H9 (cell line): ENCODE data around the gene RAB1B. TPM values are rescaled to one million over a fixed set of nuclear protein-coding genes. Genes with fewer than 3 reads are reported as not detected.

Source experiments
- DNase-seq: peaks from one replicate; pipeline ENCODE4 v3.0.0-alpha.2; 2017
- H2AFZ ChIP-seq: one replicate; pipeline ENCODE4 v1.6.1; 2013; ENCODE audit warnings: mild to moderate bottlenecking, low read length, control low read depth, moderate library complexity
- H2AK5ac ChIP-seq: 2 replicates; pipeline ENCODE4 v1.6.1; 2013; ENCODE audit warnings: low read length, control low read depth, mixed read lengths; ENCODE audit not compliant: insufficient read length
- H2BK120ac ChIP-seq: one replicate; pipeline ENCODE4 v1.6.1; 2013; ENCODE audit warnings: low read depth, mild to moderate bottlenecking, low read length, control low read depth, inconsistent platforms; ENCODE audit not compliant: poor library complexity, severe bottlenecking
- H2BK12ac ChIP-seq: 2 replicates; pipeline ENCODE4 v1.6.1; 2013; ENCODE audit warnings: low read length, control low read depth, mixed read lengths, low read depth; ENCODE audit not compliant: insufficient read length
- H2BK15ac ChIP-seq: 2 replicates; pipeline ENCODE4 v1.6.1; 2013; ENCODE audit warnings: low read depth, low read length, control low read depth
- H2BK20ac ChIP-seq: one replicate; pipeline ENCODE4 v1.6.1; 2013; ENCODE audit warnings: low read depth, mild to moderate bottlenecking, low read length, control low read depth, inconsistent platforms; ENCODE audit not compliant: poor library complexity, severe bottlenecking
- H2BK5ac ChIP-seq: 2 replicates; pipeline ENCODE4 v1.6.1; 2013; ENCODE audit warnings: low read length, control low read depth, mixed read lengths; ENCODE audit not compliant: insufficient read length
- H3K14ac ChIP-seq: 2 replicates; pipeline ENCODE4 v1.6.1; 2013; ENCODE audit warnings: low read length, control low read depth; ENCODE audit not compliant: insufficient read depth
- H3K18ac ChIP-seq: 2 replicates; pipeline ENCODE4 v1.6.1; 2013; ENCODE audit warnings: low read depth, mild to moderate bottlenecking, mixed read lengths, low read length, control low read depth; ENCODE audit not compliant: insufficient read length
- H3K23ac ChIP-seq: 2 replicates; pipeline ENCODE4 v1.6.1; 2013; ENCODE audit warnings: low read length, control low read depth, mixed read lengths, low read depth; ENCODE audit not compliant: insufficient read length
- H3K23me2 ChIP-seq: 2 replicates; pipeline ENCODE4 v1.6.1; 2013; ENCODE audit warnings: low read depth, mild to moderate bottlenecking, mixed read lengths, low read length, control low read depth; ENCODE audit not compliant: insufficient read length, poor library complexity, severe bottlenecking
- H3K27ac ChIP-seq: 2 replicates; pipeline ENCODE4 v1.5.1; 2013; ENCODE audit warnings: low read length, control low read depth, mixed read lengths, low read depth; ENCODE audit not compliant: insufficient read length
- H3K27me3 ChIP-seq: 2 replicates; pipeline ENCODE4 v1.6.1; 2013; ENCODE audit warnings: low read length, control low read depth, inconsistent platforms; ENCODE audit not compliant: insufficient read depth
- H3K4ac ChIP-seq: 2 replicates; pipeline ENCODE4 v1.6.1; 2013; ENCODE audit warnings: low read depth, mild to moderate bottlenecking, control low read depth, inconsistent platforms, low read length, moderate library complexity
- H3K4me1 ChIP-seq: 2 replicates; pipeline ENCODE4 v1.6.1; 2013; ENCODE audit warnings: low read length, control low read depth, inconsistent platforms; ENCODE audit not compliant: insufficient read depth
- H3K4me2 ChIP-seq: 2 replicates; pipeline ENCODE4 v1.6.1; 2013; ENCODE audit warnings: low read length, control low read depth, mixed read lengths; ENCODE audit not compliant: insufficient read length, insufficient read depth
- H3K56ac ChIP-seq: 2 replicates; pipeline ENCODE4 v1.6.1; 2013; ENCODE audit warnings: low read depth, mild to moderate bottlenecking, mixed read lengths, low read length, control low read depth; ENCODE audit not compliant: insufficient read length
- H3K79me1 ChIP-seq: 2 replicates; pipeline ENCODE4 v1.6.1; 2013; ENCODE audit warnings: low read depth, mild to moderate bottlenecking, moderate library complexity, low read length, control low read depth, inconsistent platforms; ENCODE audit not compliant: insufficient read depth, poor library complexity, severe bottlenecking
- H3K79me2 ChIP-seq: 2 replicates; pipeline ENCODE4 v1.6.1; 2013; ENCODE audit warnings: low read length, control low read depth, inconsistent platforms; ENCODE audit not compliant: insufficient read depth
- H3K9ac ChIP-seq: 2 replicates; pipeline ENCODE4 v1.6.1; 2013; ENCODE audit warnings: low read length, control low read depth, mixed read lengths; ENCODE audit not compliant: insufficient read length; ENCODE audit errors: extremely low read depth
- H3K9me3 ChIP-seq: one replicate; pipeline ENCODE4 v1.6.1; 2013; ENCODE audit warnings: low read depth, low read length, inconsistent platforms; ENCODE audit not compliant: control insufficient read depth
- H3T11ph ChIP-seq: one replicate; pipeline ENCODE4 v1.6.1; 2013; ENCODE audit warnings: mild to moderate bottlenecking, low read length, control low read depth, inconsistent platforms
- H4K20me1 ChIP-seq: one replicate; pipeline ENCODE4 v1.6.1; 2013; ENCODE audit not compliant: control insufficient read depth, insufficient read length, insufficient read depth
- H4K5ac ChIP-seq: 2 replicates; pipeline ENCODE4 v1.6.1; 2013; ENCODE audit warnings: low read depth, mild to moderate bottlenecking, mixed read lengths, low read length, control low read depth; ENCODE audit not compliant: insufficient read length
- H4K8ac ChIP-seq: replicated peaks from 2 replicates; pipeline ENCODE4 v1.6.1; 2013; ENCODE audit warnings: low read length, control low read depth, mixed read lengths, low read depth; ENCODE audit not compliant: insufficient read length
- H4K91ac ChIP-seq: 2 replicates; pipeline ENCODE4 v1.6.1; 2013; ENCODE audit warnings: low read depth, mild to moderate bottlenecking, moderate library complexity, mixed read lengths, low read length, control low read depth; ENCODE audit not compliant: insufficient read length
- H3K27ac Mint-ChIP-seq, 3 experiments: 2 replicates in 2 of 3; 3 replicates in 1 of 3; pipeline ENCODE4 v1.8.0; 2020 to 2021; ENCODE audit warnings: mixed read lengths in 3 of 3, mild to moderate bottlenecking in 1 of 3, moderate library complexity in 1 of 3
- H3K27me3 Mint-ChIP-seq: 2 replicates; pipeline ENCODE4 v1.8.0; 2021; ENCODE audit warnings: low read depth, mild to moderate bottlenecking, moderate library complexity, mixed read lengths
- H3K36me3 Mint-ChIP-seq, 3 experiments: 2 replicates in 2 of 3; 3 replicates in 1 of 3; pipeline ENCODE4 v1.8.0; 2020 to 2021; ENCODE audit warnings: low read depth in 3 of 3, mixed read lengths in 3 of 3; ENCODE audit not compliant: insufficient read depth in 1 of 3
- H3K4me1 Mint-ChIP-seq, 2 experiments: 2 replicates each; pipeline ENCODE4 v1.8.0; 2020; ENCODE audit warnings: mixed read lengths in 2 of 2
- H3K4me3 Mint-ChIP-seq, 2 experiments: 2 replicates in 1 of 2; 3 replicates in 1 of 2; pipeline ENCODE4 v1.8.0; 2020 to 2021; ENCODE audit warnings: mild to moderate bottlenecking in 2 of 2, mixed read lengths in 2 of 2, moderate library complexity in 1 of 2
- H3K9me3 Mint-ChIP-seq, 2 experiments: 2 replicates in 1 of 2; 3 replicates in 1 of 2; pipeline ENCODE4 v1.8.0; 2020; ENCODE audit warnings: mild to moderate bottlenecking in 2 of 2, mixed read lengths in 2 of 2, moderate library complexity in 1 of 2
- CTCF ChIP-seq: fragments of 200-600 bp; sonication (generic); conservative IDR thresholded peaks from 3 replicates; pipeline ENCODE4 v1.8.0; 2021; ENCODE audit warnings: antibody characterized with exemption, mild to moderate bottlenecking
- WGBS: extraction: QIAGEN DNeasy Blood & Tissue Kit; methylation state at CpG from one replicate; pipeline ENCODE4 v1.1.7; 2013; ENCODE audit warnings: missing lambda C conversion rate, low lambda C conversion rate, mixed read lengths; ENCODE audit not compliant: insufficient read length; ENCODE audit errors: extremely low coverage; 5-methylcytosine and 5-hydroxymethylcytosine counted together
- total RNA-seq: library from RNA; stranded (reverse); gene quantifications from 2 replicates; pipeline ENCODE4 v1.2.1, GENCODE V29; 2021

The RAB1B gene
- total RNA-seq, 1 experiment from 2014 or later = 118 TPM

GRCh38 chr11:66263785-66264184, 4.7 kb upstream of the RAB1B start:
- H3K23ac ChIP-seq = no peak overlapping the region
- no peak overlapping the region for H3K18ac ChIP-seq
- no peak overlapping the region for H4K5ac ChIP-seq
- H3K14ac ChIP-seq = no peak overlapping the region
- no peak overlapping the region for H3K27ac ChIP-seq
- H2BK15ac ChIP-seq = no peak overlapping the region
- Mint-ChIP-seq H3K4me3 (no peak overlapping the region), H3K27ac (no peak overlapping the region), H3K4me1 (peaks cover 15 to 16% of the 10 kb centered on the region in 2 experiments), H3K36me3 (peaks cover 21 to 65% (median 59%) of the 10 kb centered on the region in 3 experiments), H3K9me3 (peaks cover 0 to 2% of the 10 kb centered on the region in 2 experiments; a peak in 1 of 5 replicates), H3K27me3 (no peaks in the 10 kb centered on the region; the same call in 1 of the 2 replicates)
- H3K27me3 ChIP-seq = no peaks in the 10 kb centered on the region
- no peak overlapping the region for H2BK12ac ChIP-seq
- no peak overlapping the region for H2BK20ac ChIP-seq
- peaks cover 5% of the 10 kb centered on the region for H3K23me2 ChIP-seq
- no peak overlapping the region for H4K91ac ChIP-seq
- H4K8ac ChIP-seq = no peak overlapping the region
- peaks cover 2% of the 10 kb centered on the region for H4K20me1 ChIP-seq
- H3T11ph ChIP-seq = no peak overlapping the region
- no peak overlapping the region for H2AFZ ChIP-seq
- WGBS = no CpG with 5 or more reads among the region's 10 CpGs
- no peak overlapping the region for H2BK120ac ChIP-seq
- no peak overlapping the region for H3K4ac ChIP-seq
- no peak for TF ChIP-seq CTCF
- H3K56ac ChIP-seq = no peak overlapping the region
- no peaks in the 10 kb centered on the region for H3K79me1 ChIP-seq
- no peak for DNase-seq
- no peak overlapping the region for H3K9ac ChIP-seq
- H3K4me2 ChIP-seq = no peak overlapping the region
- no peaks in the 10 kb centered on the region for H3K9me3 ChIP-seq
- no peaks in the 10 kb centered on the region for H3K79me2 ChIP-seq
- H3K4me1 ChIP-seq = no peaks in the 10 kb centered on the region
- no peak overlapping the region for H2BK5ac ChIP-seq
- H2AK5ac ChIP-seq = no peak overlapping the region
